Measurements from ENCODE around the gene ASB1.
"Not testable (repeated sequence)": the region's sequence is repeated elsewhere in the genome, so short reads cannot be mapped to it uniquely, and the experiment has no call there.

Gene ASB1

DNA sequence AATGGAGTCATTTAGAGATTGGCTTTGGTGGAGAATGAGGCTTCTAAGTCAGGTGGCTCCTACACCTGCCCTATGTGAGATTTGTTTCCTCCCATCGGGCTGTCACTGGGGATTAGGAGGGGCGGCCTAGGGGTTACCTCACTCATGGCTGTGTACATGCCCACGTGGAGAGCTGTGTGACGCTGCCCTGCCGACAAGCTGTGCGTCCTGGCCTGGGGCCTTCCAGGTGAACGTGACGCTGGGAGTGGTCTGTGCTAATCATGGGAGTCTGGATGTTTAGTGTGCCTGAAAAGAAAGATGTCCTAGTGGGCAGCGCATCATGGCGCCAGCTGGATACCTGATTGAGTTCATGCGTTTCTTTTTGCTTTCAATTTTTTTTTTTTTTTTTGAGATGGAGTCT lies 14.0 kb downstream of the ASB1 start:
- Mint-ChIP-seq H3K4me3 (no peak overlapping the region), H3K36me3 (ENCODE audit: low read depth) (peaks cover 61% of the 10 kb centered on the region), H3K27ac (no peak overlapping the region), H3K4me1 (peaks cover 52% of the 10 kb centered on the region), H3K27me3 (no peaks in the 10 kb centered on the region), H3K9me3 (no peaks in the 10 kb centered on the region)
- DNase-seq (no peak), ATAC-seq (no peak)

DNA sequence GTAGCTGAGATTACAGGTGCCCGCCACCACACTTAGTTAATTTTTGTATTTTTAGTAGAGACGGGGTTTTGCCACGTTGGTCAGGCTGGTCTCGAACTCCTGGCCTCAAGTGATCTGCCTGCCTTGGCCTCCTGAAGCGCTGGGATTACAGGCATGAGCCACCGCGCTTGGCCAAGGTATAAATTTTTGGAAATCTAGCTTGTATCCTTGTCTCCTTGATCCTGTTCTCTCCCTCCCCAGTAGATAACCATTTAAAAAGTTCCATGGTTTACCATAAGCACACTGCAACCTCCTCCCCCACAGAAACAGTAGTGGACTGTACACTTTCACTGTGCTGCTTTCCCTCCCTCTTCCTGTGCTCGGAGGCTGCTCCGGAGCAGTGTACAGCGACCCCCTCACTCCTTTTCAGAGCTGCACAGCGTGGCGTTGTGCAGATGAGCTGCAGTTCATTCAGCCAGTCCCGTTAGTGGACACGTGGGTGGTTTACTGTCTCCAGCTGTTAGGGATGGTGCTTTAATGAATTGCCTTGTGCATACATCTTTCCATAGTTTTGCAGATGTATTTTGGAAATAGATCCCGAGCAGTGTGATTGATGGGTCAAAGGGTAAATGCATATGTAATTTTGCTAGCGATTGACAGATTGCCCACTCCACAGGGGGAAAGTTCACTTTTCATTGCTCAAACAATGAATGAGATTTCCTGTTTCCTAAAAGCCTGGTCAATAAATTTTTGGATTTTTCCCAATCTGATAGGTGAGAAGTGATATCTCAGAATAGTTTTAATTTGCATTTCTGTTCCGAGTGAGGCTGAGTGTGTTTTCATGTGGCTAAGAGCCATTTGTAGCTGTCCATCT lies 14.8 kb downstream of the ASB1 start:
- DNase-seq = no peak
- no peaks in the 10 kb centered on the region for H3K9me3 Mint-ChIP-seq
- peaks cover 61% of the 10 kb centered on the region for H3K36me3 Mint-ChIP-seq (ENCODE audit: low read depth)
- H3K4me1 Mint-ChIP-seq = peaks cover 52% of the 10 kb centered on the region
- no peak for ATAC-seq
- no peak overlapping the region for H3K27ac Mint-ChIP-seq
- no peaks in the 10 kb centered on the region for H3K27me3 Mint-ChIP-seq
- no peak overlapping the region for H3K4me3 Mint-ChIP-seq

DNA sequence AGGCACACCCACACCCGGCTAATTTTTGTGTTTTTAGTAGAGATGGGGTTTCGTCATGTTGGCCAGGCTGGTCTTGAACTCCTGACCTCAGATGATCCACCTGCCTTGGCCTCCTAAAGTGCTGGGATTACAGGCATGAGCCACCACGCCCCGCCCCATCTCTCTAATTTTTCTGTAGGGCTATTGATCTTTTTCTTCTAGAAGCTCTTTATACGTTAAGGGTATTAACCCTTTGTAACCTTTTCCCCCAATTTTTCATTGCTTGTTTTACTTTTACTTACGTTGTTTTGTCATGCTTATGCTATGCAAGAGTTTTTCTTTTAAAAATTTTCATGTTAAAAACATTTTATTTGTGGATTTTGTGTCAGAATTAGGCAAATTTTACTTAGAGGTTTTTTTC lies 15.5 kb downstream of the ASB1 start:
- H3K27ac Mint-ChIP-seq, H3K4me3 Mint-ChIP-seq, H3K27me3 Mint-ChIP-seq, H3K9me3 Mint-ChIP-seq, ATAC-seq, DNase-seq: not testable (repeated sequence)
- Mint-ChIP-seq H3K4me1 (peaks cover 47% of the 10 kb centered on the region), H3K36me3 (ENCODE audit: low read depth) (peaks cover 65% of the 10 kb centered on the region)

DNA sequence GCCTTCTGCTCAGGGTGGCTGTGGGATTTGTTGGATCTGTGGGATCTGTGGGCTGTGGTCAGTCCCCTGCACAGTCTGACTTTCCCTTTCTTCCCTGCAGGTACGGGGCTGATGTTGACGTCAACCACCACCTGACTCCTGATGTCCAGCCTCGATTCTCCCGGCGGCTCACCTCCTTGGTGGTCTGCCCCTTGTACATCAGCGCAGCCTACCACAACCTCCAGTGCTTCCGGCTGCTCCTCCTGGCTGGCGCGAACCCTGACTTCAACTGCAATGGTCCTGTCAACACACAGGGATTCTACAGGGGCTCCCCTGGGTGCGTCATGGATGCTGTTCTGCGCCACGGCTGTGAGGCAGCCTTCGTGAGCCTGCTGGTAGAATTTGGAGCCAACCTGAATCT lies 17.5 kb downstream of the ASB1 start:
- no peak for DNase-seq
- no peak overlapping the region for H3K27ac Mint-ChIP-seq
- no peaks in the 10 kb centered on the region for H3K27me3 Mint-ChIP-seq
- H3K36me3 Mint-ChIP-seq (ENCODE audit: low read depth) = peaks cover 56% of the 10 kb centered on the region
- no peaks in the 10 kb centered on the region for H3K9me3 Mint-ChIP-seq
- H3K4me1 Mint-ChIP-seq = peaks cover 34% of the 10 kb centered on the region
- no peak overlapping the region for H3K4me3 Mint-ChIP-seq
- no peak for ATAC-seq

DNA sequence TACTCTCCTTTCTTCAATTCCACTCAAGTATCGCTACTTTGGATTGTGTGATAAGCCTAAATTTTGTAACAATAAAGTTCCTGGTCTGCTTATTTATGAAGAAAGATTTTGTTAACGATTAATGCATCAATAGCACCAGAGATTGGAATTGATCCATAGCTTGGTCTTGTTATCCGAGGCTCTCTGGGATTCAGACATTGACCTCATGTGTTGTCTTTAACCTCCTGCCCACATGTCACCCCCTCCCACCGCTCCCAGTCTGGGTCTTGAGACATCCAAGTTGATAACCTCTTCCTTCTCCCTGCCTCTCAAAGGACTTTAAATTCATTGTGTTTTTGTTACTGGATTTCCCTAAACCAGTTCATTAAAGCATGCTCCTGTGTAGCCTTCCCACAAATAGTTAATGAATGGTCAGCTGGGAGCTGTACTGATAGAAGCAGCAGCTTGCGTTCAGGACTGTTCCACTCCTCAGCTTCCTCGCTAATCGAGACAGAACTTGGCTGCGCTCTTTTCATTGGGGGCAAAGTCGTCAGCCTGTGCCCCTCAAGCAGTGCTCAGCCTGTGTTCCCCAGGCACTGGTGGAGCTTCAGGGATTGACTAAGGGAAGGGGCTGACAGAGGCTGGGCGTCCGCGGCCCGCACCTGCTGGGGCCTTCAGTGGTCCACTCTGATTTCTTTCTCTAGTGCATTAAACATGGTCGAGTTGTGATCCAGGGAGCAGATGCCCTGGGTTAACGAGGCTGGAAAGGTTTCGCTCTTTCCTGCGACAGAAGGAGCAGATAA lies 18.9 kb downstream of the ASB1 start:
- no peak overlapping the region for H3K27ac Mint-ChIP-seq
- H3K36me3 Mint-ChIP-seq (ENCODE audit: low read depth) = peaks cover 55% of the 10 kb centered on the region
- H3K9me3 Mint-ChIP-seq = no peaks in the 10 kb centered on the region
- H3K4me1 Mint-ChIP-seq = peaks cover 21% of the 10 kb centered on the region
- ATAC-seq = no peak
- DNase-seq = no peak
- H3K27me3 Mint-ChIP-seq = no peaks in the 10 kb centered on the region
- H3K4me3 Mint-ChIP-seq = no peak overlapping the region

DNA sequence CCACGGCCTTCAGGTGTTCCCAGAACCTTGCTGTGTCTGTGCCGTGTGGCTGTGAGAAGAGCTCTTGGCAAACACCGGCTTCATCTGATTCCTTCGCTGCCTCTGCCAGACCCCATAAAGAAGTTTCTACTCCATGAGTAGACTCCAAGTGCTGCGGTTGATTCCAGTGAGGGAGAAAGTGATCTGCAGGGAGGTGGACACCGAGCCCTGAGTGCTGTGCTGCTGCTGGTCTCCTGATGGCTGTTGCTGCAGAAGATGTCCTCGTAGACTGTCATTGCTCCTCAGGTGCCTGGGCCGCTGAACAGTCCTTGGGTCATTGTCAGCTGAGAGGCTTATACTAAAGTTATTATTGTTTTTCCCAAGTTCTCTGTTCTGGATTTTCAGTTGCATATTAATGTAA lies 19.6 kb downstream of the ASB1 start:
- Mint-ChIP-seq H3K36me3 (ENCODE audit: low read depth) (peaks cover 56% of the 10 kb centered on the region), H3K27ac (no peak overlapping the region), H3K27me3 (no peaks in the 10 kb centered on the region), H3K4me1 (peaks cover 14% of the 10 kb centered on the region), H3K4me3 (no peak overlapping the region), H3K9me3 (no peaks in the 10 kb centered on the region)
- DNase-seq (no peak), ATAC-seq (no peak)

DNA sequence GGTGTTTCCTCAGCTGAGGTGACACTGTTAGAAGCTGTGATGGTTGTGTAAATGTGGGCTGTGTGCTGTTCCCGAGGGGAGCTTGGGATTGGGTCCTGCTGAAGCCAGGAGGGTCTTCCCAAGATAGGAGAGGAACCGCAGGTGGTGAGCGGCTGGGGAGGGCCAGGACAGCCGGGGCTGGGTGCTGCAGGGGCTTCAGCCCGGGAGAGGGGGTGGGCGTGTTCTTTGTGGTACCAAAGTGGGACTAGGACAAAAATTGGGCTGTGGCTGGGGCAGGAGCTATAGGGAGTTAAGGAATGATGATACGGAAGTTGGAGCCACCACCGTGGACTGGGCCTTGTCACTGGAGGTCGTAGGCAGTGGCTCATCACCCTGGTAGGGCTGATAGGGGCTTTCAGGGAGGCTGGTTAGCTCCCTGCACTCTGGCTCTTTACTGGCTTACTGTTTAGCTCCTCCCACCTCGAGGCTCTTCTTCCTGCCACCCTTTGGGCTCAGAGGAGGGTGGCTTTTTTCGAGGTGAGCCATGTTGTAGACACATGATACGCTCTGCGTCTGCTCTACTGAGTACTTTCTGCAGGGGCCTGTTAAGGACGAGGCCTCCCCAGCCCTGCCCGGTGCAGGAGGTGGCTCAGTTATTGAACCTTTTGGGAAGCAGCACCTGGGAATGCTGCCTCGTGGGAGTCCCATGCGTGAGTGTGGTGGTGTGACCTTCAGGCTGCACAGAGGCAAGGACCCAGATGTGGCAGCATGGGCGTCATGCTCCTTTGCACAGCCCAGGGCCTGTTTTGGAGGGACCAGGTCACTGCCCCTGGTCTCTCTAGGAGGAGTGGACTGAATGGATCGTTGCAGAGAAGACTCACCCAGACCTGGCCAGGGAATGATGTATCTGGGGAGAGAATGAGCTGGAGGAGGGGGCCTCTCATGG lies 21.6 kb downstream of the ASB1 start:
- DNase-seq (no peak), ATAC-seq (peak; percentile 36)
- Mint-ChIP-seq H3K36me3 (ENCODE audit: low read depth) (peaks cover 56% of the 10 kb centered on the region), H3K4me1 (peaks cover 2% of the 10 kb centered on the region), H3K4me3 (no peak overlapping the region), H3K27ac (no peak overlapping the region), H3K27me3 (no peaks in the 10 kb centered on the region), H3K9me3 (peaks cover 4% of the 10 kb centered on the region)

DNA sequence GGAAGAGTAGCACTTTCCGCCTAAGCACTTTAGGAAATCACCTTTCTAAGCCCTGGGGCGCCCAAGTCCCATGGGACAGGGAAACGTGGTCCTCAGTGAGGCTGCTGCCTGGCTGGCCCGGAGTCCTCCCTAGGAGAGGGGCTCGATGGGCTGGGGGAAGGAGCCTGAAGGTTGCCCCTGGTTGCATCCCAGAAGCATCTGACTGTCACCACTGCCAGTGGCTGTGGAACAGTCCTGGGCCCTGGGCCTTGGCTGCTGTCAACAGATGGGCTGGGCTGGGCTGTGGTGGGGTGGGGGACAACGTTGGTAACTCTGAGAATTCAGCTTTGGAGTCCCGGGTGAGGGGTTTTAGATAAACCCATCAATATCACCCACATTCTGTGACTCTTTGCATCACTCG lies 22.5 kb downstream of the ASB1 start:
- no peak overlapping the region for H3K4me3 Mint-ChIP-seq
- H3K27ac Mint-ChIP-seq = no peak overlapping the region
- H3K27me3 Mint-ChIP-seq = no peaks in the 10 kb centered on the region
- no peak for DNase-seq
- peaks cover 4% of the 10 kb centered on the region for H3K9me3 Mint-ChIP-seq
- no peak for ATAC-seq
- H3K36me3 Mint-ChIP-seq (ENCODE audit: low read depth) = peaks cover 55% of the 10 kb centered on the region
- no peaks in the 10 kb centered on the region for H3K4me1 Mint-ChIP-seq

DNA sequence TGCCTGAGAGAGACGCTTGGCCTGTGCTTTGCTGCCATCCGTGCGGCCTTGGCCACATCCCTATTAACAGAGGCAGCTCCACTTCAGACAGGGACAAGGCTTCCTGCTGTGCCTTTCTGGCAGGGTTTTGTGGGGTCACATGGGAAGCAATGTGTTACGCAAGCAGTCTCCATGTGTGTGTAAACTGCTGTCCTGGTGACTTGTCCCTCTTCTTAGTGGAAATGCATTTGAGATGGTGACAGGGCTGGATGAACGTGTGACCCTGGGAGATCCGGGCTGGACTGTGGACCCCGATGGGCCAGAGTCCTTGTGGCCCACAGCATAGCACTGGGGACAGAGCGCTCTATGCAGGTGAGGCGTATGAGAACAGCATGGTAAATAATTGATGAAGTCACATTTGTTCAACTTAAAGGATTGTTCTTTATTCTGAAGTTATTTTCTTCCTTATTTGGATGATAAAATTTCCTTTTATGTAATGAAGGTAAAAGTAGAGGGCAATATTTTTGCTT lies 23.2 kb downstream of the ASB1 start:
- ATAC-seq (no peak), DNase-seq (no peak)
- H3K36me3 Mint-ChIP-seq (ENCODE audit: low read depth) = peaks cover 49% of the 10 kb centered on the region
- H3K27ac Mint-ChIP-seq = no peak overlapping the region
- no peaks in the 10 kb centered on the region for H3K27me3 Mint-ChIP-seq
- peaks cover 4% of the 10 kb centered on the region for H3K9me3 Mint-ChIP-seq
- no peak overlapping the region for H3K4me3 Mint-ChIP-seq
- H3K4me1 Mint-ChIP-seq = no peaks in the 10 kb centered on the region

DNA sequence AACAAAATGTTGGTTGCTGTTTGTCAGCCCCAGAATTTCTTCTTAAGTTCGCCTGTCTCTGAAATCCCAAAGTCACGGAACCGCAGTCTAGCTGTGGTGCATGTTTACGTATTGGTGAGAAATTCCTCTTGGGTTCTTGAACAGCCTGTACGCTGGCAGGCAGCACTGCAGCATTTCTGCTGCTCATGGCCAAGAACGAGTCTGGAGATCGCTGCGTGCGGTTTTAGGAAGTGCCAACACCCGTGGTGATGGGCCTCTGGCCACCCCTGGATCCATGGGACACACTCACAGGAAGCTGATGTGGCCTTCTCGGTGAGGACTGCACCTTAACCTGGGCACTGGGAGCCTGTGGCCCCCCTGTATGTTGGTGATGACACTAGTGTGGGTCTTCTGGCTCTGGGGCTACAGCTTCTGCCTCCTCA lies 23.7 kb downstream of the ASB1 start:
- ATAC-seq (no peak), DNase-seq (no peak)
- H3K36me3 Mint-ChIP-seq (ENCODE audit: low read depth) = peaks cover 45% of the 10 kb centered on the region
- peaks cover 4% of the 10 kb centered on the region for H3K9me3 Mint-ChIP-seq
- no peak overlapping the region for H3K4me3 Mint-ChIP-seq
- H3K27ac Mint-ChIP-seq = no peak overlapping the region
- H3K4me1 Mint-ChIP-seq = no peaks in the 10 kb centered on the region
- no peaks in the 10 kb centered on the region for H3K27me3 Mint-ChIP-seq

DNA sequence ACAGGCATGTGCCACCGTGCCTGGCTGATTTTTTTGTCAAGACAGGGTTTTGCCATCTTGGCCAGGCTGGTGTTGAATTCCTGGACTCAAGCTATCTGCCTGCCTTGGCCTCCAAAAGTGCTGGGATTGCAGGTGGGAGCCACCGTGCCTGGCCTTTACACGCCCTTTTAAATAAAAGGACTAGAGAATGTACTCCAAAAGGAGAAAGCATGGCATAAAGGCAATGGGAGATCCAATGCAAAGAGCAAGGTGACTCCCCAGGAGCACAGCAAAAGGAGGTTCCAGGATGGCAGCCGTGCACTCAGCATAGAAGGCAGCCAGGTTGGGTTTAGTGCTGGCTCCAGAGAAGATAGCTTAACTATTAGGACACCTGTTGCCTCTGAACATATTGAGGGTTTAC lies 27.1 kb downstream of the ASB1 start:
- no peak for DNase-seq
- Mint-ChIP-seq H3K36me3 (ENCODE audit: low read depth) (peaks cover 26% of the 10 kb centered on the region), H3K27ac (no peak overlapping the region), H3K9me3 (peaks cover 4% of the 10 kb centered on the region), H3K4me3 (no peak overlapping the region), H3K27me3 (no peaks in the 10 kb centered on the region), H3K4me1 (no peaks in the 10 kb centered on the region)
- no peak for ATAC-seq

DNA sequence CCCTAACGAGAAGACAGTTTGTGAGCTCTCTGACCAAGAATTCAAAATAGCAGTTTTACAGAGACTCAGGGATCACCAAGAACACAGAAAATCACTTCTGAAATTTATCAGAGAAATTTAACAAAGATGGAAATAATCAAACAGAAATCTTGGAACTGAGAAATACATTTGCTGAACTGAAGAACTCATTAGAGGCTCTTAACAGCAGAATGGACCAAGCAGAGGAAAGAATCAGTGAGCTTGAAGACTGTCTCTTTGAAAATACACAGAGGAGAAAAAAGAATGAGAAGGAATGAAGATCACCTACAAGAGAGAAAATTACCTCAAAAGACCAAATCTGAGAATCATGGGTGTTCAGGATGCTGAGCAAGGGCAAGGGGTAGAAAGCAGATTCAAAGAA lies 29.7 kb downstream of the ASB1 start:
- Mint-ChIP-seq H3K27me3 (no peaks in the 10 kb centered on the region), H3K9me3 (peaks cover 4% of the 10 kb centered on the region), H3K4me3 (no peak overlapping the region), H3K4me1 (no peaks in the 10 kb centered on the region), H3K27ac (no peak overlapping the region), H3K36me3 (ENCODE audit: low read depth) (peaks cover 11% of the 10 kb centered on the region)
- no peak for DNase-seq
- ATAC-seq = no peak

DNA sequence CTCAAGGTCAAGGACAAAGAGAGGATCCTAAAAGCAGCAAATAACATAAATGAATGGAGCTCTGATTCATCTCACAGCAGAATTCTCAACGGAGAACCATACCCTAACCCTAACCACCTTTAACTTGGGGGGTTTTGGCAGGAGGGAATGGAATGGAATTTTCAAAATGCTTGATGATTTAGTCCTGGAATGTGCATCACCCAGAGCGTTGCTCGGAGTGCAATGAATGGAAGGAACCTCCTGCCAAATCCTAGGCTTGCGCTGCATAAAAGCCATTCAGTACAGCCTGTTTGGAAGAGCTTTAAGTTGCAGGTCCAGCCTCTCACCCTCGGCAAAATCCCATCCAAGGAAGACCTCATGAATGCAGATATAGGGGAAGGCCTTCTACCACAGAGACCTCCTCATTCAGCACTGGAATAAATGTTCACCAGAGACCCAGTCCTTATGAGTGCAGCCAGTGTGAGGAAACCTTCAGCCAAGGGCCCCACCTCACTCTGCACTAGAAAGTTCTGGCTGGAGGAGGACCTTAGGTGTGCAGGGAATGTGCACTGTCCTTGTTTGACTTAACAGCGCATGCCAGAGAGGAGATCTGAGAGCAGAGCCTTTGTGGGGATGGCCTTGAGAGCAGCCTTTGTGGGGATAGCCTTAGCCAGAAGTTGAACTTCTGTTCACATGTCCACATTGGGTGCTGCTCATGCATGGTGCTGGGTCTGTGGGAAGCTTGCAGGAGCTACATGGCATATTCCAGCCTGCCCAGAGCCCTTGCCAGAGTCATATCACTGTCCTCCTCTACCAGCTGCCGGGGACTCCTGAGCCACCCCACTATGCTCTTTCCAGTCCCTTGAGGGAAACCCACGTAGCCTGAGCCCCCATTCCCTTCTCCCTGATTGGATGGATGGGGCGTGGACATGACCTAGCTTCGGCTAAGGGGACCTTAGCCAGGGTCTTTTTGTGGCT lies 30.5 kb downstream of the ASB1 start:
- Mint-ChIP-seq H3K36me3 (ENCODE audit: low read depth) (peaks cover 6% of the 10 kb centered on the region), H3K9me3 (peaks cover 4% of the 10 kb centered on the region), H3K4me1 (no peaks in the 10 kb centered on the region), H3K27ac (no peak overlapping the region), H3K27me3 (no peaks in the 10 kb centered on the region), H3K4me3 (no peak overlapping the region)
- ATAC-seq (no peak), DNase-seq (no peak)

Data from activated naive CD8-positive, alpha-beta T cell treated with anti-CD3 and anti-CD28 coated beads, Interleukin-2, amount 50 U/mL, for 24 hours (primary cell).